Umbilical cord (tissue), 1 donor: ENCODE results near the gene CDK18. TPM values are rescaled to one million over a fixed set of nuclear protein-coding genes. Genes with fewer than 3 reads are reported as not detected.

Experiments
- total RNA-seq: library from RNA; depleted of rRNA; stranded (reverse); fragments of >200 nt; gene quantifications from one replicate; pipeline ENCODE4 v1.2.3, GENCODE V29; 2014; ENCODE audit warnings: low replicate concordance; ENCODE audit not compliant: insufficient read depth

The CDK18 gene
- total RNA-seq, 1 donor from 2014 or later, result 11.6 TPM

Other genes with a start within 250 kb of the CDK18 start
- gene NUAK2, start 182.9 kb upstream of the CDK18 start, total RNA-seq, result 1.2 TPM
- not detected for gene KLHDC8A, start 147.7 kb upstream of the CDK18 start, total RNA-seq
- gene LEMD1, start 82.6 kb upstream of the CDK18 start, total RNA-seq, result not detected
- 1.2 TPM for gene BLACAT1, start 48.6 kb upstream of the CDK18 start, total RNA-seq
- 14.9 TPM for gene ELK4, start 127.3 kb downstream of the CDK18 start, total RNA-seq
- gene SLC45A3, start 175.8 kb downstream of the CDK18 start, total RNA-seq, result 3.6 TPM
- gene NUCKS1, start 245.5 kb downstream of the CDK18 start, total RNA-seq, result 132 TPM